AG04450 (cell line): ENCODE measurements around the gene HSPBP1. TPM values are rescaled to one million over a fixed set of nuclear protein-coding genes. Genes with fewer than 3 reads are reported as not detected.
"Not testable (repeated sequence)": the region's sequence is repeated elsewhere in the genome, so short reads cannot be mapped to it uniquely, and the experiment has no call there.

Experiments used
- CTCF ChIA-PET: fragments of 300-600, 350-600 bp; formaldehyde crosslinking; extraction: SDS; loops from one replicate; lab custom pipeline; 2022; ENCODE audit warnings: antibody characterized with exemption, inconsistent platforms; lab: Charles Lee
- POLR2A ChIA-PET: fragments of 350-600 bp; formaldehyde crosslinking; extraction: SDS; loops from one replicate; lab custom pipeline; 2021; ENCODE audit warnings: antibody characterized with exemption, inconsistent platforms; lab: Yijun Ruan, JAX
- DNase-seq: peaks from one replicate; pipeline ENCODE4 v3.0.0-alpha.2; 2011; ENCODE audit warnings: low read depth, low spot score
- H3K27ac ChIP-seq: one replicate; pipeline ENCODE4 v1.5.1; 2012; ENCODE audit warnings: low read depth, low read length, control low read depth
- H3K27me3 ChIP-seq: one replicate; pipeline ENCODE4 v1.6.0; 2012; ENCODE audit warnings: low read length; ENCODE audit not compliant: control insufficient read depth, insufficient read depth
- H3K4me3 ChIP-seq: 2 replicates; pipeline ENCODE4 v1.5.1; 2011; ENCODE audit warnings: mild to moderate bottlenecking, low read depth, low read length, control low read depth
- H3K9me3 ChIP-seq: 2 replicates; pipeline ENCODE4 v1.5.1; 2012; ENCODE audit warnings: low read length; ENCODE audit not compliant: control insufficient read depth, insufficient read depth
- polyA plus RNA-seq: library from polyadenylated mRNA; depleted of rRNA; stranded (reverse); fragments of >200 nt; gene quantifications from 2 replicates; pipeline ENCODE4 v1.2.3, GENCODE V29; 2011
- TF ChIP-seq, protein P1 (sequence below): IDR thresholded peaks from 2 replicates; pipeline ENCODE4 v1.5.1; 2011; ENCODE audit warnings: low read depth, low read length, control low read depth, inconsistent platforms

HSPBP1 gene
- polyA plus RNA-seq, 1 experiment, result 18.5 TPM

DNA sequence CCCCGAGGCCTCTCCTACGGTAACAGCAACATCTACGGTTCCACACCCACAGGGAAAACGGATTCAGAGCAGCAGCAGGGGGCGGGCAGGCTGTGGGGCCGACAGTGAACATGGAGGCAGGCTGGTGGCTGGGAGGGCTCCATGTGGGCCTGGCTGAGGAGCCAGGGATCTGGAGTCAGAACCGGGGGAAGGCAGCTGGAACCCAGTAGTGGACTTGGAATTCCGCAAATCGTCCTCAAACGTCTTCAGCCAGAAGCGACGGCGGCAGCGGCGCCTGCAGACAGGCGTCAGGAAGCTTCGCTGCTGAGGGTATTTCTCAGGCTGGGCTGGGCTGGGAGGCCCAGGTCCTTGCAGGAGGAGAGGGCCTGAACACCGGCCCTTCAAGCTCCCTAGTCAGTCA lies 53.1 kb downstream of the HSPBP1 start:
- ChIA-PET POLR2A (no interaction called here), CTCF (no interaction called here)
- TF ChIP-seq, protein P1, sequence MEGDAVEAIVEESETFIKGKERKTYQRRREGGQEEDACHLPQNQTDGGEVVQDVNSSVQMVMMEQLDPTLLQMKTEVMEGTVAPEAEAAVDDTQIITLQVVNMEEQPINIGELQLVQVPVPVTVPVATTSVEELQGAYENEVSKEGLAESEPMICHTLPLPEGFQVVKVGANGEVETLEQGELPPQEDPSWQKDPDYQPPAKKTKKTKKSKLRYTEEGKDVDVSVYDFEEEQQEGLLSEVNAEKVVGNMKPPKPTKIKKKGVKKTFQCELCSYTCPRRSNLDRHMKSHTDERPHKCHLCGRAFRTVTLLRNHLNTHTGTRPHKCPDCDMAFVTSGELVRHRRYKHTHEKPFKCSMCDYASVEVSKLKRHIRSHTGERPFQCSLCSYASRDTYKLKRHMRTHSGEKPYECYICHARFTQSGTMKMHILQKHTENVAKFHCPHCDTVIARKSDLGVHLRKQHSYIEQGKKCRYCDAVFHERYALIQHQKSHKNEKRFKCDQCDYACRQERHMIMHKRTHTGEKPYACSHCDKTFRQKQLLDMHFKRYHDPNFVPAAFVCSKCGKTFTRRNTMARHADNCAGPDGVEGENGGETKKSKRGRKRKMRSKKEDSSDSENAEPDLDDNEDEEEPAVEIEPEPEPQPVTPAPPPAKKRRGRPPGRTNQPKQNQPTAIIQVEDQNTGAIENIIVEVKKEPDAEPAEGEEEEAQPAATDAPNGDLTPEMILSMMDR, result no peak

DNA sequence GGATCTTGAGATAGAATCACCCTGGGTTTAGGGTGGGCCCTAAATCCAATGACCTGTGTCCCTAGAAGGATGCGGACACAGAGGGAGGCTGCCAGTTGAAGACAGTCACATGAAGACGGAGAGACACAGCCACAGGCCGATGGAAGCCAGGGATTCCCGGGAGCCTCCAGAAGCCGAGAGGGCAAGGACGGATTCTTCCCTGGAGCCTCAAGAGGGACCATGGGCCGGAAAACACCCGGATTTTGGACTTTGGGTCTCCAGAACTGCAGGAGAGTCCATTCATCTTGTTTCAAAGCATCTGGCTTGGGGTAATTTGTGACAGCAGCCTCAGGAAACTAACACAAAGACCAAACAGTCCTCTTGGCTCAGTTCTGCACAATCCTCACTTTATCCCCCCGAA lies 53.6 kb downstream of the HSPBP1 start:
- Histone ChIP-seq H3K4me3 (no peak overlapping the region), H3K27me3 (no peaks in the 10 kb centered on the region), H3K27ac (no peak overlapping the region), H3K9me3 (no peaks in the 10 kb centered on the region)
- no peak for DNase-seq
- ChIA-PET POLR2A (no interaction called here), CTCF (no interaction called here)
- TF ChIP-seq, protein P1, result no peak

More for the DNA sequence above, 53.1 kb downstream of the HSPBP1 start:
- Histone ChIP-seq H3K27ac (no peak overlapping the region), H3K27me3 (no peaks in the 10 kb centered on the region), H3K9me3 (no peaks in the 10 kb centered on the region), H3K4me3 (no peak overlapping the region)
- DNase-seq, result no peak

DNA sequence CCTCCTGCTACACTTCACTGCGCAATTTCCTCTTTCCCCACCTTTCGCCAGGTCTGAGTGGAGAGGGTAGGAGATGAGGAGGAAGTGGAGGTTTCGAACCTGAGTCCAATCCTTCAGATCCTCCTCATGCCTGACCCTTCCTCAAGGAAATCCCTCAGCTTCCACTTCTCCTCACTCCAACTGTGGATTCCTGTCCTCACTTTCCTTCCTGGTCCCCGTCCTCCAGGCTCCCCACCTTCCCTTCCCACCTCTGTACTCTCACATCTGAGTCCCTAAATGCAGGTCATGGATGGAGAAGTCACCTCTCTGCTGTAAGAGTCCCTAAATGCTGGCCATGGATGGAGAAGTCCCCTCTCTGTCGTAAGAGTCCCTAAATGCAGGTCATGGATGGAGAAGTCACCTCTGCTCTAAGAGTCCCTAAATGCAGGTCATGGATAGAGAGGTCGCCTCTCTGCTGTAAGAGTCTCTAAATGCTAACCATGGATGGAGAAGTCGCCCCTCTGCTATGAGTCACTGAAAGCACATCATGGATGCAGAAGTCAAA lies 54.4 kb downstream of the HSPBP1 start:
- ChIA-PET CTCF (no interaction called here), POLR2A (no interaction called here)
- Histone ChIP-seq H3K9me3 (peaks cover 4% of the 10 kb centered on the region), H3K4me3 (no peak overlapping the region), H3K27ac (no peak overlapping the region), H3K27me3 (no peaks in the 10 kb centered on the region)
- TF ChIP-seq, protein P1, result no peak
- no peak for DNase-seq

DNA sequence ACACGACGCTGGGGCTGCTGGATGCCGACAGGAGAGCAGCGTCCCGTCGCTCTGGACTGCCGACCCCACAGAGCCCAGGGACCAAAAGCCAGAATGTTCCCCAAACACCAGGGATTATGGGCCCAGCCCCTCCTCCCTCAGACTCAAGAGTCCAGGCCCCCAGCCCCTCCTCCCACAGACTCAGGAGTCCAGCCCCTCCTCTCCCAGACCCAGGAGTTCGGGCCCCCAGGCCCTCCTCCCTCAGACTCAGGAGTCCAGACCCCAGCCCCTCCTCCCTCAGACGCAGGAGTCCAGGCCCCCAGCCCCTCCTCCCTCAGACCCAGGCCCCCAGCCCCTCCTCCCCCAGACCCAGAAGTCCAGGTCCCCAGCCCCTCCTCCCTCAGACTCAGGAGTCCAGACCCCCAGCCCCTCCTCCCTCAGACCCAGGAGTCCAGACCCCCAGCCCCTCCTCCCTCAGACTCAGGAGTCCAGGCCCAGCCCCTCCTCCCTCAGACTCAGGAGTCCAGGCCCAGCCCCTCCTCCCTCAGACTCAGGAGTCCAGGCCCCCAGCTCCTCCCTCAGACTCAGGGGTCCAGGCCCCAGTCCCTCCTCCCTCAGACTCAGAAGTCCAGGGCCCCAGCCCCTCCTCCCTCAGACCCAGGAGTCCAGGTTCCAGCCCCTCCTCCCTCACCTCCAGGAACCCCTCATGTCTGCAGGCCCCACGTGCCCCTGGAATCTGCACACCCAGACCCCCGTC lies 55.1 kb downstream of the HSPBP1 start:
- H3K9me3 ChIP-seq, DNase-seq, H3K27ac ChIP-seq, H3K4me3 ChIP-seq, H3K27me3 ChIP-seq, CTCF ChIA-PET, POLR2A ChIA-PET: not testable (repeated sequence)

DNA sequence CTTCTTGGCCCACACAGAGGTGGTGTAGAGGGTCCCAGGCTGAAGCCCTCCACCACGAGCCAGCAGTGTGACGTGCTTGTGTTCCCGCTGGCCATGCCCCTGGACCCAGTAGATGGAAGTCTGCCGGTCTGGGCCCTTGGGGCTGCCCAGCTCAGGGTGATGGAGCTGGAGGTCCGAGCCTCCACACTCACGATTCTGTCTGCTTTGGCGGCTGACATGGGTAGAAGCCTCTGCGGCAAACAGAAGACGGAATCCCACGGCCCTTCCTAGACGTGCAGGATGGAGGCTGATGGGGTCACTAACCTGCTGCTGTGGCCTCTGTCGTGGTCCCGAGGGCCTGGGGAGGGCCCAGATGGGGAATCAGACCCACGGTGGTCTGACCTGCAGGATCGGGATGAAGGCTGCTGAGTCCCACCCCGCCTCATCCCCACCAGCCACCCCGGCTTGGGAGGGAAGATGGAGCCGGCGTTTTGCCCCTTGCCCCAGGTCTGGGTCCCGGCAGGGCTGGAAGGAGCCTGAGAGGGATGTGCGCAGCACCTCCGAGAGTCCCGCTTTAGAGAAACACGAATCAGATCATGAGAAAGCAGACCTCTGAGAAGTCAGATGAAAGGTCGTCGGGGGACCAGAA lies 55.8 kb downstream of the HSPBP1 start:
- ChIA-PET POLR2A (no interaction called here), CTCF (no interaction called here)
- DNase-seq, result no peak
- Histone ChIP-seq H3K9me3 (peaks cover 7% of the 10 kb centered on the region), H3K27me3 (no peaks in the 10 kb centered on the region), H3K4me3 (no peak overlapping the region), H3K27ac (no peak overlapping the region)
- TF ChIP-seq, protein P1, result no peak
